Activated T-cell treated with anti-CD3 and anti-CD28 coated beads for 4 hours (primary cell): ENCODE measurements around the gene CD82.

Source experiments
- DNase-seq: peaks from one replicate; pipeline ENCODE4 v3.0.0-alpha.2; 2020

CD82 gene

GRCh38 chr11:44577231-44577830 lies 11.9 kb downstream of the CD82 start:
- no peak for DNase-seq

GRCh38 chr11:44578279-44578678 lies 12.8 kb downstream of the CD82 start:
- DNase-seq, result no peak

- DNase-seq, result no peak
Measured at GRCh38 chr11:44579302-44579761, 13.9 kb downstream of the CD82 start.

GRCh38 chr11:44580701-44581100 lies 15.2 kb downstream of the CD82 start:
- DNase-seq, result no peak

- no peak for DNase-seq
Measured at GRCh38 chr11:44581246-44581645, 15.8 kb downstream of the CD82 start.

- no peak for DNase-seq
Measured at GRCh38 chr11:44582641-44583352, 17.3 kb downstream of the CD82 start.

GRCh38 chr11:44583353-44583669 lies 17.8 kb downstream of the CD82 start:
- no peak for DNase-seq

- no peak for DNase-seq
Measured at GRCh38 chr11:44585421-44585820, 20.0 kb downstream of the CD82 start.

- DNase-seq, result no peak
Measured at GRCh38 chr11:44589301-44589700, 23.8 kb downstream of the CD82 start.

GRCh38 chr11:44590769-44591168 lies 25.3 kb downstream of the CD82 start:
- DNase-seq, result no peak

- DNase-seq, result no peak
Measured at GRCh38 chr11:44591557-44591956, 26.1 kb downstream of the CD82 start.

- DNase-seq, result no peak
Measured at GRCh38 chr11:44592125-44592940, 26.9 kb downstream of the CD82 start.

GRCh38 chr11:44593251-44593650 lies 27.8 kb downstream of the CD82 start:
- DNase-seq, result no peak

- DNase-seq, result no peak
Measured at GRCh38 chr11:44595006-44595405, 29.5 kb downstream of the CD82 start.

GRCh38 chr11:44595964-44596381 lies 30.5 kb downstream of the CD82 start:
- DNase-seq, result no peak

- DNase-seq, result peak; percentile 61
Measured at GRCh38 chr11:44596525-44597276, 31.2 kb downstream of the CD82 start.

- no peak for DNase-seq
Measured at GRCh38 chr11:44597358-44598012, 32.0 kb downstream of the CD82 start.

GRCh38 chr11:44598831-44599230 lies 33.4 kb downstream of the CD82 start:
- DNase-seq, result no peak

GRCh38 chr11:44600261-44600660 lies 34.8 kb downstream of the CD82 start:
- no peak for DNase-seq

GRCh38 chr11:44600839-44601383 lies 35.4 kb downstream of the CD82 start:
- no peak for DNase-seq

- DNase-seq, result no peak
Measured at GRCh38 chr11:44601471-44602370, 36.3 kb downstream of the CD82 start.
